Measurements from ENCODE around the gene HOMER3.
"Not testable (repeated sequence)": the region's sequence is repeated elsewhere in the genome, so short reads cannot be mapped to it uniquely, and the experiment has no call there.

The HOMER3 gene

GRCh38 chr19:18954094-18954493 is 13.1 kb upstream of the HOMER3 start:
- DNase-seq (ENCODE audit: low read depth, low spot score), result no peak

- DNase-seq (ENCODE audit: low read depth, low spot score), result not testable (repeated sequence)
These were observed 11.5 kb upstream of the HOMER3 start for GRCh38 chr19:18952364-18953003.

GRCh38 chr19:18951721-18952281 is 10.8 kb upstream of the HOMER3 start:
- DNase-seq (ENCODE audit: low read depth, low spot score), result no peak

GRCh38 chr19:18949858-18950257 is 8.8 kb upstream of the HOMER3 start:
- DNase-seq (ENCODE audit: low read depth, low spot score), result no peak

GRCh38 chr19:18948976-18949356 is 7.9 kb upstream of the HOMER3 start:
- no peak for DNase-seq (ENCODE audit: low read depth, low spot score)

GRCh38 chr19:18948075-18948975 is 7.3 kb upstream of the HOMER3 start:
- no peak for DNase-seq (ENCODE audit: low read depth, low spot score)

- DNase-seq (ENCODE audit: low read depth, low spot score), result no peak
These were observed 5.9 kb upstream of the HOMER3 start for GRCh38 chr19:18946918-18947317.

GRCh38 chr19:18946335-18946734 is 5.3 kb upstream of the HOMER3 start:
- DNase-seq (ENCODE audit: low read depth, low spot score), result no peak

GRCh38 chr19:18945297-18945696 is 4.3 kb upstream of the HOMER3 start:
- DNase-seq (ENCODE audit: low read depth, low spot score), result no peak

- DNase-seq (ENCODE audit: low read depth, low spot score), result no peak
These were observed 2.4 kb upstream of the HOMER3 start for GRCh38 chr19:18943465-18943864.

GRCh38 chr19:18942692-18943091 is 1.7 kb upstream of the HOMER3 start:
- DNase-seq (ENCODE audit: low read depth, low spot score), result no peak

GRCh38 chr19:18941628-18942354 is 774 bp upstream of the HOMER3 start:
- DNase-seq (ENCODE audit: low read depth, low spot score), result no peak

GRCh38 chr19:18939922-18940768 is 872 bp downstream of the HOMER3 start:
- no peak for DNase-seq (ENCODE audit: low read depth, low spot score)

GRCh38 chr19:18939163-18939562 is 1.9 kb downstream of the HOMER3 start:
- DNase-seq (ENCODE audit: low read depth, low spot score), result no peak

- DNase-seq (ENCODE audit: low read depth, low spot score), result no peak
These were observed 7.7 kb downstream of the HOMER3 start for GRCh38 chr19:18933297-18933696.

- DNase-seq (ENCODE audit: low read depth, low spot score), result no peak
These were observed 8.7 kb downstream of the HOMER3 start for GRCh38 chr19:18932216-18932841.

GRCh38 chr19:18931316-18932162 is 9.5 kb downstream of the HOMER3 start:
- no peak for DNase-seq (ENCODE audit: low read depth, low spot score)

- no peak for DNase-seq (ENCODE audit: low read depth, low spot score)
These were observed 11.7 kb downstream of the HOMER3 start for GRCh38 chr19:18929311-18929710.

- DNase-seq (ENCODE audit: low read depth, low spot score), result no peak
These were observed 12.8 kb downstream of the HOMER3 start for GRCh38 chr19:18928018-18928805.
